NAMALWA (cell line): ENCODE measurements around the gene SPTAN1.
"Not testable (repeated sequence)": the region's sequence is repeated elsewhere in the genome, so short reads cannot be mapped to it uniquely, and the experiment has no call there.

Experiments
- DNase-seq: peaks from one replicate; pipeline ENCODE4 v3.0.0-alpha.2; 2015; ENCODE audit warnings: low spot score

SPTAN1 gene

DNA sequence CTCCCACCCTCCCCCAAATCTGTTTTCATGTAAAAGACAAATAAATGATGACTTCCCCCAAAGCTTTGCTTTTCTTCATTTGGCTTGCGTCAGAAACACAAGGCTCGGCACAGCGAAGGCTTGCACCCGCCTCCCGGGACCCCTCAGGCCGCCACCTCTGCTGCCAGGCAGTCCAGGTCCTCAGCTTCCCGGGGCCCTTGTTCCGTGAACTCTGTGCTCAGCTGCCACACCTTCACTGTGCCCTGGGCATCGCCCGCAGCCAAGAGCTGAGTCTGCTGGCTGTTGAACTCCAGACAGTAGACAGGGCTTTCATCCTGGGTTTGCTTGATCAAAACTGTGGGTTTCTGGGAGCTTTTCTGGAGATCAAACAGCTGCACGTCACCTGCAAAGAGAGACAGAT, 81.2 kb downstream of the SPTAN1 start:
- no peak for DNase-seq

DNA sequence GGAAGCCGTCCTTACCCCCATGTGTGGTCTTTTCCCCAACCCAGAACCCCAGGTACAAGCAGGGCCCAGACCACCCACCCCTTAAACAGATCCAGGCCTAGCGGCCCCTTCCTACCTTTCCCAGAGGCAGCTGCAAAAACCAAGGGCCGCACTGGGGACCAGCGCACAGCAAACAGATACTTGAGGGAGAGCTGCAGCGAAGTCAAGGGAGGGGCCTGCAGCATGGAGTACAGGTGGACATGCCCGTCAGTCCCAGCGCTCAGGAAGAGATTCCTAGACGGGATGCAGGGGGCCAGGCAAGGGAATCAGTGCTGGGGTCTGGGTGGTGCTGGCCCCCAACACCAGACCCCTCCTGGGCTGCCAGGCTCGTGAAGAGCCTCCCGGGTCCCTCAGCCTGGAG, 81.7 kb downstream of the SPTAN1 start:
- no peak for DNase-seq

DNA sequence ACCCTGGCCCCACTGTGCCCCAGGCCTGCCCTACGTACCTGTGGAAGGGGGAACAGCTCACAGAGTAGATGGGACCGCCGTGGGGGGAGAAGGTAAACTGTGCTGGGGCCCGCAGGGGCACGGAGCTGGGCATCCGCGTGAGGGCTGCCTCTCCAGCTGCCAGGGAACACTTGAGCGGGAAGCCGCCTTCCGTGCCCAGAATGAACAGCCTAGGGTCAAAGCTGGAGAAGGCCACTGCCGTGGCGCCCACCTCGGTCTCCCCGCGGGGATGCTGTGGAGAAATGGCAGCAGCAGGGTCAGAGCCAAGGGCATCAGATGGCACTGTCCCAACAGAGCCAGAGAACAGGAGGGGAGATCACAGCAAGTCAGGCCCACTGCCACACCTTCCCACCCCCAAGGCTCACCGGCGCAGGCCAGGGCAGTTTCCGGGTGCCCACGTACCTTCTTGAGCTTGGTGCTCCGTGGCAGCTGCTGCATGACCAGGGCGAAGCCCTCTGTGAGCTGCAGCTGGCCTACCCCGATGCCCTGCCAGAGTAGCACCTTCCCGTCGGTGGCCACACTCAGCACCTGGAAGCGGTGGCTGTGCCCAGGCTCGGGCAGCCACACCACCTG, 82.4 kb downstream of the SPTAN1 start:
- DNase-seq: no peak

DNA sequence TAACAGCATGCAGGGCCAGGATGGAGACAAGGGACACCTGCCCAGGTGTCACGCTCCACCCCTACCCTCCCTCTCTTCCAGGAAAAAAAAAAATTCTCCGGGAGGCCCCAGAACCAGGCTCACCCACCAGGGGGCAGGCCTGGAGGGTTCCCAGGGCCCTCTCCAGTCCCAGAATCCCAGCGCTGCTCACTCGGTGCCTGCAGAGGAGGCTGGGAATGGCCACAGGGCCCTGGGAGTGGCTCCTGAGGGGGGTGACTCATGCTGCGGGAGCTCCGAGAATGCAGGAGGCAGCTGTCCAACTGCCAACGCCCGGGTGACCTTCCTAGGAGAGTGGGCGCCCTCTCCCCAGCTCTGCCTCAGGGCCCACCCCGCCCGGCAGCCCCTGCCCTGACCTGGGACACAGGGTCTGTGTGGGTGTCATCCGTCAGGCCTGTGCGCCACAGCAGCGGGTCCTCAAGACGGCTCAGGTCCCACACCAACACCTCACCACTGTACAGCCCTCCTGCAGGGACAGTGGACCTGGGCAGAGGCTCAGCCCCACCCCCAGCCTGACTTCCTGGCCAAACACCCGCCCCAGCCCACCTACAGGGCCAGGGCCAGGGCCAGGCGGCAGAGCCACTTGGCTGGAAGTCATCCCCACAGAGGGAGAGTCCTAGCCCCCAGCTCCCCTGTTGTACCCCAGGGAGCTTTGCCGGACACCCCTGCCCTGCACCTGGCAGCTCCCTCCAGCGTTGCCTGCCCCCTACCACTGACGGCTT, 83.1 kb downstream of the SPTAN1 start:
- DNase-seq: no peak

DNA sequence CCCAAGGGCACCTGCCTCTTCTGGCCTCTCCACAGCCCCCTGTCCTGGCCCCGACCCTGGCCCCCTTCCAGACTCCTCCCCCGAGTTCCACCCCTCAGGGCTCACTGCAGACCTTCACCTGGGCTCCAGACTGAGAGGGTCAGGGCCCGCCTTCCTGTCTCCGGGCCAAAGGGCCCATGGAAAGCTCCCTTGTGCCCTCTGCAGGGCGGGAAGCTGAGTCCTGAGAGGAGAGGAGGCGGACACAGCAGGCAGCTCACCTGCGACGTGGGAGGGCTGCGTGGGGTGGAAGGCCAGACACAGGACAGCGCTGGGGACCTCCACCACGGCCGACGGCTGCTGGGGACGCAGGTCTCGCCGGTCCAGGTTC, 83.6 kb downstream of the SPTAN1 start:
- DNase-seq: no peak

DNA sequence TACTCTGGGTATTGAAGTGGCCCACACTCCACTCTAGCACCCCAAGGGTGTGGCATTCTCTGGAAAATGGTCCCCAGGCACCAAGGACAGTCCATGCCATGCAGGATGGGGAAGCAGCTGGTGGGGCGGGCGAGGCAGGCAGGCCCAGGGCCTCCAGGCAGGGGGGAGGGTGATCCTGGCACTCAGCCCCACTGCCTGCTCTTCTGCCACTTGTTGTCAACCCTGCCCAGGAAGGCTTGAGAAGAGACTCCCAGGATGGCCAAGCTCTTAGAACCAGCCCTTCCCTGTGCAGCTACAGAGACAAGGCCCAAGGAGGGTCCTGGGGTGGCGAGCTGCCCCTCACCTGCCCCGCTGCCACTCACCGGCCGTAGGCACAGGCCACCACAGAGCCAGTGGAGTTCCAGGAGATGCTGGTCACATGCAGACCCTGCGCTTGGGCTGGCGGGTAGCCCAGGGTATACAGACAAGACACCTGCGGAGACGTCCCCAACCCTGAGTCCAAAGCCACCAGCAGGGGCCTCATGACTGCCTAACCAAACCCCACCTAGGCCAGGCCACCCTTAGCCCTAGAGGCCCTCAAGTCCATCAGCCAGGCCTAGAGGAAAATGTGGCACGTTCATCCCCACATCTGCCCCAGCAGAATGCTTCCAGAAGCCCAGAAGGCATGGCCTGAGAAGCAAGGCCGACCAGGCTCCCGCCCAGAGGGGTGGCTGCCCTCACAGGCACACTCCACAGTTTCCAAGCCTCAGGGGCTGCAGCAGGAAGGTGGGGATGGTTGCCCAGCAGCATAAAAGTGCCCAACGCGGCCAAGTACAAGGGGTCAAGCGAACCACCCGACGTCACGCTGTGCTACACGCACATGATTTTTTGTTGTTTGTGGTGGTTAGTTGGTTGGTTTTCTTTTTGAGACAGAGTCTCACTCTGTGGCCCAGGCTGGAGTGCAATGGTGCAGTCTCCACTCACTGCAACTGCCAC, 84.5 kb downstream of the SPTAN1 start:
- DNase-seq: no peak

DNA sequence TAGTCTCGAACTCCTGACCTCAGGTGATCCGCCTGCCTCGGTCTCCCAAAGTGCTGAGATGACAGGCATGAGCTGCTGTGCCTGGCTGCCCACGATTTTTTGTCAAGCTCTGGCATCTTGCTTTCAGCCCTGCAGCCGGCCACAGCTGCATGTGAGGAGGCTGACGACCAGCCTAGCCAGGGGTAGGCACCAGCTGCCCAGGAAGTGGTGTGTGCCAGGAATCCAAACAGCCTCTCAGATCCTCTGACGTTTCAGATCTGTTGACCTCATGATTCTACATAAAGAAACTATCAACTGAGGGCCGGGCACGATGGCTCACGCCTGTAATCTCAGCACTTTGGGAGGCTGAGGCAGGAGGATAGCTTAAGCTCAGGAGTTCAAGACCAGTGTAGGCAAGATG, 85.3 kb downstream of the SPTAN1 start:
- peak; percentile 31 for DNase-seq

DNA sequence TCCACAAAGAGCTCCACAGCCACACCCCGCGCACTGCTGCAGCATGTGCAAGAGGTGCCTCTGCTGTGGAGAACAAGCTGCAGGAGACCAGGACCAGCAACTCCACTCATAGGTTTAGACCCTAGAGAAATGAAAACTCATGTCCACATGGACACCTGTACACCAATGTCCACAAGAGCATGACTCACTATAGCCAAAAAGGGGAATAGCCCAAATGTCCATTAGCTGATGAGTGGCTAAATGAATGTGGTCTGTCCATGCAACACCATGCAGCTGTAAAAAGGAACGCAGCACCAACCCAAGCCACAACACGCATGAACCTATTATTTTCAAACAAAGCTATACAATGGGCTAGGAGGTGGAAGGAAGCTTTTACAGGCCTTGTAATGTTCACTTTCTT, 86.2 kb downstream of the SPTAN1 start:
- no peak for DNase-seq

DNA sequence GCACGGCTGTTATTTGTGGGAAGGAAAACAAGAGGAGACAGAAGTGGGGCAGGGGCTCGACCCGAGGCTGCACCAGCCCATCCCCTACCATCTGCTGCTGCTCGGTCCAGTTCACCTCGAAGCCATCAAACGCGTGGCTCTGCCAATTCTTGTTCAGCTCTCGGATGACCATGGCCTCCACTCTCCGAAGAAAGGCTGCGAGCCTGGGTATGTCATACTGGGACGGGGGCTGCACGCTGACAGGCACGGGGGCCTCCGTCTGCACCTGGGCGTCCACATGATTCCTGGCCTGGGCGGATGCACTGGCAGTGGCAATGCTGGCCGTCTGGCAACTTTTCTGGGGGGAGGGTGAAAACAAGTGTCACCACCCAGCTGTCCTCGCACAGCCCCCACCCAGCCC, 88.2 kb downstream of the SPTAN1 start:
- no peak for DNase-seq

DNA sequence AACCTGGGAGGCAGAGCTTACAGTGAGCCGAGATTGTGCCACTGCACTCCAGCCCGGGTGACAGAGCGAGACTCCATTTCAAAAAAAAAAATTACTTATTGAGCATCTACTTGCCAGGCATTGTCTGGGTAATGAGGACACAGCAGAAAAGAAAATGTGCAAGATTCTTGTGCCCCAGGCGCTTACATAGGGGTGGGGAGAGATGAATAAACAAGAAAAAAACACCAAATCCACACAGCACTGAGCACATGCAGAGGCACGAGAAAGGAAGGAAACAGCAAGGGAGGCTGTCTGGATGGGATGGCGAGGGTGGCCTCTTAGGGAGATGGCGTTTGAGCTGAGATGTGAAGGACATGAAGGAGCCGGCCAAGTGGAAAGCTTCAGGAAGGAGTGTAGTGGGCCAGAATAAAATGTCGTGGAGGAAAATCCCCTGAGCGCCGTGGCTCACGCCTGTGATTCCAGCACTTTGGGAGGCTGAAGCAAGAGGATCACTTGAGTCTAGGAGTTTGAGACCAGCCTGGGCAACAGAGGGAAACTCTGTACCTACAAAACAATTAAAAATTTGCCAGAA, 90.4 kb downstream of the SPTAN1 start:
- no peak for DNase-seq

DNA sequence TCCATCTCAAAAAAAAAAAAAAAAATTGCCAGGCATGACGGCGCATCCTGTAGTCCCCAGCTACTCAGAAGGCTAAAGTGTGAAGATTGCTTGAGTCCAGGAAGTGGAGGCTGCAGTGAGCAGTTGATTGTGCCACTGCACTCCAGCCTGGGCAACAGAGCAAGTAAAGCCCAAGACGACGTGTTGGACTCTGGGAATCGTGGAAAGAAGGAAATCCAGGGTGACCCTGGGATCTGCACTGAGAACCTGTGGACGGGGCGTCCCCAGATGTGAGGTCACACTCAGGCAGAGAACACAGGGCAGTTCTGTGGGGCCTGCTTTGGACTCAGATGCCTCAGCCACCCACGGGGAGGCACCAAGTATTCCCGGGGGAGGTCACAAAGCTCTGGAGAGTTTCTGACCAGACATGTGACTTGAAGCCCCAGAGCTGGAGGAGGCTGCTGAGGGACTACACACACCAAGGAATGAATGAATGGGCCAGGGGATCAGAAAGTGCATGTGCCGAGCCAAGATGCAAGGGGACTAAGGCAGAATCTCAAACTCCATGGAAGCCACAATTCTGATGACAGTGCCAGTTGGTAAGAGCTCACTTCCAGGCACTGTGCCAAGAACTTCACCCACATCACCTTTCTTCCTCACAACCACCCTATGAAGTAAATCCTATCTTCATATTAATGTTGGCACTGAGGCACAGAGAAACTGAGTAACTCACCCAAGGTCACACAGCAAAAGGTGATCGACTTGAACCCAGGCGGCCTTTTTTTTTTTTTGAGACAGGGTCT, 91.3 kb downstream of the SPTAN1 start:
- peak; percentile 72 for DNase-seq

DNA sequence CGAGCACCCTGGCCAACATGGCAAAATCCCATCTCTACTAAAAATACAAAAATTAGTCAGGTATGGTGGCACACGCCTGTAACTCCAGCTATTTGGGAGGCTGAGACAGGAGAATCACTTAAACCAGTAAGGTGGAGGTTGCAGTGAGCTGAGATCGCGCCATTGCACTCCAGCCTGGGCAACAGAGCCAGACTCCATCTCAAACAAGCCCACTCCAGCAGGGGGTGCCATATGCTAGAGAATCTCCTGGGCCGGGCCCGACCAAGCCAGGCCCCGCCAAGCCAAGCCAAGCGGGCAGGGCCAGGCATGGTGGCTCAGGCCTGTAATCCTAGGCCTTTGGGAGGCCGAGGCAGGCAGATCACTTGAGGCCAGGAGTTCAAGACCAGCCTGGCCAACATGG, 95.8 kb downstream of the SPTAN1 start:
- DNase-seq: peak; percentile 73

DNA sequence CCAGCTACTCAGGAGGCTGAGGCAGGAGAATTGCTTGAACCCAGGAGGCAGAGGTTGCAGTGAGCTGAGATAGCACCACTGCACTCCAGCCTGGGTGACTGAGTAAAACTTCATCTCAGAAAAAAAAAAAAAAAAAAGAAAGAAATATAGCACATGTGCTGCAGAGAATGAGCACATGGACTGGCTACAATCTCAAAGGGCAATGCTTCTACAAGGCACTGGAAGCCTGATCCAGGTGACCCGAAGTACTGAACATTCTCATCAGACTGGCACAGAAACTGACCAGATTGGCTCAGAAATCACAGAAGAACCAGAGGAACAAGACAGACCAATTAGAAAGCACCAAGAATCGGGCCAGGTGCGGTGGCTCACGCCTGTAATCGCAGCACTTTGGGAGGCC, 99.4 kb downstream of the SPTAN1 start:
- DNase-seq: no peak

DNA sequence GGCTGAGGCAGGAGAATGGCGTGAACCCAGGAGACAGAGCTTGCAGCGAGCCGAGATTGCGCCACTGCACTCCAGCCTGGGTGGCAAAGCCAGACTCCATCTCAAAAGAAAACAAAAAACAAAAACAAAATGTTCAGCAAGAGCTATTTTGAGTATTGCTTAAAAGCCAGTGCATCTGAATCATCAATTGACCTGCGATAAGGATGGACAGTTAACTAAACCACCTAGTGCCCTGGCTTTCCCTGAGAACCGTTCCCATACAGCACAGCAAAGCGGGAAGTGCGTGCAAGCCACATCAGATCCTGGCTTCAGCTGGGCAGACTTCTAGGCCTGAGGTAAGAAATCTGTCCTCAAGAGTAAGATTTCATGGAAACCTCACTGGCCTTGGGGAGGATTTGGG, 101.5 kb downstream of the SPTAN1 start:
- DNase-seq: no peak

DNA sequence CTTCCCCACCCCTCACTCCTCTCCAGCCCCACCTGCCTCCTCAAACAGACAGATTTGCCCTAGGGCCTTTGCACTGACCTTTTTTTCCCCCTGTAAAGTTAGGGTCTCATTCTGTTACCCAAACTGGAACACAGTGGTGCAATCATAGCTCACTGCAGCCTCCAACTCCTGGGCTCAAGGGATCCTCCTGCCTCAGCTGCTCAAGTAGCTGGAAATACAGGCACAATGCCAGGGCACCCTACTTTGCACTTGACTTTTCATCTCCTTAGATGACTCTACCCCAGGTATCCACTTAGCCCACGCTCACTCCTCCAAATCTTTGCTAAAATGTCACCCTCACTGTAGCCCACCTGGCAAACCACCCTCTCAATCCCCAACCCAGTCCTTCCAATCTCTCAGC, 102.1 kb downstream of the SPTAN1 start:
- no peak for DNase-seq

DNA sequence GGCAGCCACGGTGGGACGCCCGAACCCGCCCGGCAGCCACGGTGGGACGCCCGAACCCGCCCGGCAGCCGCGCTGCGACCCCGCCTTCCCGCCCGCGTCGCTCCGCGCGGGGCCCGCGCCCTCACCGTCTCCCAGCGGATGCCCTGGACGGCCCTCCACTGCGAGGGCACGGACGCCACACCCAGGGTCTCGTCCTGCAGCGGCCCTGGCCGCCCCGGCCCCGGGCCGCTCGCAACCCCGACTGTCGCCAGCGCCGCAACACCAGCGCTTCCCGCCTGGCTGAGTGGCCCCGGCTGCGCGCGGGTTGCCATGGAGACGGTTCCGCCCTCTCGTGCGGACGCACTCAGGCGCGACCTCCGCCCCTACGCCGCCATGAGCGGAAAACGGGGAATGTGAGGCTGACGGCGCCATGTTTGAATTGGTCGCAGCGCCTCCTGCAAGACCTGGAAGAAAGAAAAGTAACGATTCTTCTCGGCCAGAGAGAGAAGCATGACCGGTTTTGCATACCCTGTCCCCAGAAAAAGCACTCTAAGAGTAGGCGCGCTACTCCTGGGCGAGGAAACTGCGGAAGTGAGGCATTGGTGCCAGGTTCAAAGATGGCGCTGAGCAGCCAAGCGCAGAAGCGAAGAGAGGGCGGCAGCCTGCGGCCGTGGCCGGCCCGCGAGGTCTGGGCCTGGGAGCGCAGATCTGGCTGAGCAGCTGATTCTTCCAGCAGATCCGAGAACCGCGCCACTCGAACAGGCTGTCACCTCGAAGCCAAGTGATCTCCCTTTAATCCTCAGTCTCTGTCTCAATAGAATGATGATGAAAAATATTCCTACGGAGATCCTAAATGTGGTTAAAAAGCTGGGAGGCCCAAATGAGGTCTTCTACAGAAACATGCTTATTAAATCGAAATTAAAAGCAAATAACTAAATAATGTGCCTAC, 104.3 kb downstream of the SPTAN1 start, which contains the start of gene DYNC2I2:
DYNC2I2 (minus strand) TSS at position 432 of the 928 bp plus-strand sequence; CDS start at position 311, 121 bp downstream.
- DNase-seq: peak; percentile 90

DNA sequence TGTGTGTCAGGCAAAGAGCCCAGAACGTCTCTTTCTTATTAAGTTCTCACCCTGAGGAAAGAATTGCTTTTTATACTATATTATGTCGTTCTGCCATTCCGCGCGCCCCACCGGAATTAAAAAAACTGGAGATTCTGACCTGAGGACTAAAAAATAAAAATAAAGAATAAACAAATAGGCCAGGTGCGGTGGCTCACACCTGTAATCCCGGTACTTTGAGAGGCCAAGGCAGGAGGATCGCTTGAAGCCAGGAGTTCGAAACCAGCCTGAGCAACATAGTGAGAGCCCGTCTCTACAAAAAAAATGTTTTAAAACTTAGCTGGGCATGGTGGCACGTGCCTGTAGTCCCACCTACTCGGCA, 104.9 kb downstream of the SPTAN1 start:
- no peak for DNase-seq

DNA sequence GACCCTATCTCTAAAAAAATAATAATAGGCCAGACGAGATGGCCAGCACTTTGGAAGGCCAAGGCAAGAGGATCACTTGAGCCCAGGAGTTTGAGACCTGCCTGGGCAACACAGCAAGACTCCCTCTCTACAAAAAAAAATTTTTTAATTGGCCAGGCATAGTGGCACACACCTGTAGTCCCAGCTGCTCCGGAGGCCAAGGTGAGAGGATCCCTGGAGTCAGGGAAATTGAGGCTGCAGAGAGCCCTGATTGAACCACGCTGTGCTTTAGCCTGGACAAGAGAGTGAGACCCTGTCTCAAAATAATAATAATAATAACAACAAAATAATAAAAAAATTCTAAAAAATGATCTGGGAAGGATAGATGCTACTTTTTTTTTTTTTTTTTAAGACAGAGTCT, 105.4 kb downstream of the SPTAN1 start:
- no peak for DNase-seq

DNA sequence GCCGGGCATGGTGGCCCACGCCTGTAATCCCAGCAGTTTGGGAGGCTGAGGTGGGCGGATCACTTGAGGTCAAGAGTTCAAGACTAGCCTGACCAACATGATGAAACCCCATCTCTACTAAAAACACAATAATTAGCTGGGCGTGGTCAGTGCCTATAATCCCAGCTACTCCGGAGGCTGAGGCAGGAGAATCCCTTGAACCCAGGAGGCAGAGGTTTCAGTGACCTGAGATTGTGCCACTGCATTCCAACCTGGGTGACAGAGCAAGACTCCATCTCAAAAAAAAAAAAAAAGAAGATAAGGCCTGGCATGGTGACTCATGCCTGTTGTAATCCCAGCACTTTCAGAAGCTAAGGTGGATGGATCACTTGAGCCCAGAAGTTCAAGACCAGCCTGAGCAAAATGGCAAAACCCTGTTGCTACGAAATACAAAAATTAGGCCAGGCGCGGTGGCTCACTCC, 114.1 kb downstream of the SPTAN1 start:
- DNase-seq: not testable (repeated sequence)

DNA sequence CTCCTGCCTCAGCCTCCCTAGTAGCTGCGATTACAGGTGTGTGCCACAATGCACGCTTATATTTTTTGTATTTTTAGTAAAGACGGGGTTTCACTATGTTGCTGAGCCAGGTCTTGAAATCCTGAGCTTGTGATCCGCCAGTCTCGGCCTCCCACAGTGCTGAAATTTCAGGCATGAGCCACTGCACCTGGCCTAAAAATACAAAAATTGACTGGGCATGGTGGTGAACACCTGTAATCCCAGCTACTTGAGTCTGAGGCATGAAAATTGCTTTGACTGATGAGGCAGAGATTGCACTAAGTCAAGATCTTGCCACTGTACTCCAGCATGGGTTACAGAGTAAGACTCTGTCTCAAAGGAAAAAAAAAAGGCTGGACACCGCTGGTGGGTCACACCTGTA, 117.4 kb downstream of the SPTAN1 start:
- DNase-seq: no peak
